SK-N-SH treated with all-trans-retinoic acid at 6 μM for 48 hours (cell line): Measurements from ENCODE around the gene UNKL.

Experiments
- BACH2 ChIP-seq: fragments of 250-450 bp; sonication (Bioruptor Pico); IDR thresholded peaks from 2 replicates; pipeline ENCODE4 v1.9.0; 2021; ENCODE audit warnings: mild to moderate bottlenecking, borderline replicate concordance
- CSDC2 ChIP-seq: fragments of 250-450 bp; sonication (Bioruptor Pico); IDR thresholded peaks from 2 replicates; pipeline ENCODE4 v1.5.0; 2020; ENCODE audit warnings: mild to moderate bottlenecking, moderate library complexity
- CSRNP3 ChIP-seq: fragments of 250-450 bp; sonication (Bioruptor Pico); IDR thresholded peaks from 2 replicates; pipeline ENCODE4 v1.5.1; 2021; ENCODE audit warnings: mild to moderate bottlenecking, moderate library complexity
- GLIS3 ChIP-seq: fragments of 250-450 bp; sonication (Bioruptor Pico); IDR thresholded peaks from 2 replicates; pipeline ENCODE4 v1.5.0; 2020; ENCODE audit warnings: mild to moderate bottlenecking, moderate library complexity
- ISL1 ChIP-seq: fragments of 250-450 bp; sonication (Bioruptor Pico); IDR thresholded peaks from 2 replicates; pipeline ENCODE4 v2.1.2; 2022; ENCODE audit warnings: mild to moderate bottlenecking, moderate library complexity
- OSR1 ChIP-seq: fragments of 250-450 bp; sonication (Bioruptor Pico); IDR thresholded peaks from 2 replicates; pipeline ENCODE4 v1.8.0; 2022; ENCODE audit warnings: moderate library complexity, mild to moderate bottlenecking, inconsistent platforms
- PATZ1 ChIP-seq: fragments of 250-450 bp; sonication (Bioruptor Pico); IDR thresholded peaks from 2 replicates; pipeline ENCODE4 v1.8.0; 2020; ENCODE audit warnings: mild to moderate bottlenecking, moderate library complexity, borderline replicate concordance
- POU6F1 ChIP-seq: fragments of 250-450 bp; sonication (Bioruptor Pico); IDR thresholded peaks from 2 replicates; pipeline ENCODE4 v1.8.0; 2021; ENCODE audit warnings: low read depth, mild to moderate bottlenecking, moderate library complexity, borderline replicate concordance
- PPARA ChIP-seq: fragments of 250-450 bp; sonication (Bioruptor Pico); IDR thresholded peaks from 2 replicates; pipeline ENCODE4 v1.5.0; 2020; ENCODE audit warnings: mild to moderate bottlenecking, borderline replicate concordance
- RARB ChIP-seq: fragments of 250-450 bp; sonication (Bioruptor Pico); IDR thresholded peaks from 2 replicates; pipeline ENCODE4 v1.8.0; 2021; ENCODE audit warnings: mild to moderate bottlenecking, moderate library complexity
- ZFP30 ChIP-seq: fragments of 450-650 bp; formaldehyde crosslinking; IDR thresholded peaks from 2 replicates; pipeline ENCODE4 v1.5.0; 2022; ENCODE audit warnings: mild to moderate bottlenecking, moderate library complexity
- ZNF8 ChIP-seq: fragments of 450-650 bp; formaldehyde crosslinking; IDR thresholded peaks from 2 replicates; pipeline ENCODE4 v1.5.0; 2020; ENCODE audit warnings: mild to moderate bottlenecking, moderate library complexity

GRCh38 chr16:1355591-1355990 lies 58.9 kb downstream of the UNKL start:
- TF ChIP-seq CSDC2 (CRISPR knock-in tag) (no peak), PATZ1 (no peak), PPARA (CRISPR knock-in tag) (no peak), GLIS3 (CRISPR knock-in tag) (no peak), BACH2 (no peak), CSRNP3 (CRISPR knock-in tag) (no peak), OSR1 (CRISPR knock-in tag) (no peak), RARB (CRISPR knock-in tag) (no peak), ZFP30 (no peak), POU6F1 (CRISPR knock-in tag) (no peak), ZNF8 (no peak), ISL1 (CRISPR knock-in tag) (no peak)
